Ascending aorta (tissue), 2 donors: Measurements from ENCODE around the gene FXYD6. TPM values are rescaled to one million over a fixed set of nuclear protein-coding genes. Genes with fewer than 3 reads are reported as not detected.
A peak's percentile ranks its signal among the peaks of the same experiment; 100 is the strongest.
"Not testable (repeated sequence)": the region's sequence is repeated elsewhere in the genome, so short reads cannot be mapped to it uniquely, and the experiment has no call there.

Experiments used
- DNase-seq, 2 donors: peaks; one replicate each; pipeline ENCODE4 v3.0.0-alpha.2; 2019; ENCODE audit warnings: low spot score in 2 of 2
- H3K27ac ChIP-seq, 2 donors: fragments of 200-600 bp; sonication (generic); one replicate each; pipeline ENCODE4 v1.5.1; 2016 to 2017; ENCODE audit warnings: mild to moderate bottlenecking in 1 of 2
- H3K27me3 ChIP-seq: fragments of 200-600 bp; sonication (generic); one replicate; pipeline ENCODE4 v1.5.1; 2017
- H3K36me3 ChIP-seq, 2 donors: fragments of 200-600 bp; sonication (generic); one replicate each; pipeline ENCODE4 v1.5.1; 2016
- H3K4me1 ChIP-seq, 2 donors: fragments of 200-600 bp; sonication (generic); one replicate each; pipeline ENCODE4 v1.5.1; 2016 to 2017; ENCODE audit warnings: mild to moderate bottlenecking in 1 of 2
- H3K4me3 ChIP-seq, 2 donors: fragments of 200-600 bp; sonication (generic); one replicate each; pipeline ENCODE4 v1.5.1; 2016 to 2017; ENCODE audit warnings: mild to moderate bottlenecking in 1 of 2
- H3K9me3 ChIP-seq, 2 donors: fragments of 200-600 bp; sonication (generic); one replicate each; pipeline ENCODE4 v1.5.1; 2016
- CTCF ChIP-seq, 3 experiments: fragments of 200-600 bp in 2 of 3; fragments of 450-650 bp in 1 of 3; sonication (generic) in 2 of 3; IDR thresholded peaks; one replicate each; pipeline ENCODE4 v1.5.1; 2016 to 2019; ENCODE audit warnings: antibody characterized with exemption in 3 of 3, mild to moderate bottlenecking in 1 of 3, moderate library complexity in 1 of 3
- intact Hi-C: fragments of 100-400 bp; cut with DNase I; formaldehyde crosslinking; loops from one replicate; pipeline ENCODE4 v1.15.1; 2023
- total RNA-seq: library from RNA; depleted of rRNA; stranded (reverse); fragments of >200 nt; gene quantifications from one replicate; pipeline ENCODE4 v1.1.0, GENCODE V29; 2016

Gene FXYD6
- total RNA-seq, 1 donor from 2014 or later = 16.4 TPM

GRCh38 chr11:117816151-117816741, 60.2 kb downstream of the FXYD6 start:
- DNase-seq = no peak

GRCh38 chr11:117815262-117815803, 61.1 kb downstream of the FXYD6 start:
- peak in 1 of 2 donors; percentile 79 for DNase-seq
- TF ChIP-seq CTCF (IDR thresholded peaks at IDR 0.05) = no peak
- peak overlapping the region; percentile 36 to 49 for H3K27ac ChIP-seq
- H3K4me3 ChIP-seq = no peak overlapping the region
- H3K36me3 ChIP-seq = no peaks in the 10 kb centered on the region
- H3K4me1 ChIP-seq = no peaks in the 10 kb centered on the region
- no peaks in the 10 kb centered on the region for H3K9me3 ChIP-seq
- intact Hi-C loops = loop anchor here (5.0 kb wide), 1 partner anchor 388 kb away; no protein-coding TSS in a partner anchor
- no peaks in the 10 kb centered on the region for H3K27me3 ChIP-seq

More at GRCh38 chr11:117816151-117816741, 60.2 kb downstream of the FXYD6 start:
- H3K27ac ChIP-seq = peak overlapping the region; percentile 20 to 36
- H3K9me3 ChIP-seq = no peaks in the 10 kb centered on the region
- no peaks in the 10 kb centered on the region for H3K27me3 ChIP-seq
- H3K4me1 ChIP-seq = no peaks in the 10 kb centered on the region
- H3K4me3 ChIP-seq = no peak overlapping the region
- H3K36me3 ChIP-seq = no peaks in the 10 kb centered on the region
- intact Hi-C loops = loop anchor here (5.0 kb wide), 1 partner anchor 389 kb away; no protein-coding TSS in a partner anchor
- no peak for TF ChIP-seq CTCF (IDR thresholded peaks at IDR 0.05)

- no peaks in the 10 kb centered on the region for H3K9me3 ChIP-seq
- intact Hi-C loops = loop anchor here (5.0 kb wide), 1 partner anchor 388 kb away; no protein-coding TSS in a partner anchor
- H3K36me3 ChIP-seq = no peaks in the 10 kb centered on the region
- H3K27ac ChIP-seq = no peak overlapping the region
- no peak overlapping the region for H3K4me3 ChIP-seq
- no peaks in the 10 kb centered on the region for H3K4me1 ChIP-seq
- no peaks in the 10 kb centered on the region for H3K27me3 ChIP-seq
- no peak for TF ChIP-seq CTCF (IDR thresholded peaks at IDR 0.05)
- peak; percentile 56 to 81 for DNase-seq
Measured at GRCh38 chr11:117814766-117815261, 61.6 kb downstream of the FXYD6 start.

GRCh38 chr11:117814204-117814765, 62.2 kb downstream of the FXYD6 start:
- H3K4me1 ChIP-seq = no peaks in the 10 kb centered on the region
- no peak for DNase-seq
- H3K36me3 ChIP-seq = no peaks in the 10 kb centered on the region
- no peak overlapping the region for H3K27ac ChIP-seq
- no peak for TF ChIP-seq CTCF (IDR thresholded peaks at IDR 0.05)
- intact Hi-C loops = no loop called here
- H3K9me3 ChIP-seq = no peaks in the 10 kb centered on the region
- H3K27me3 ChIP-seq = no peaks in the 10 kb centered on the region
- H3K4me3 ChIP-seq = no peak overlapping the region

GRCh38 chr11:117810056-117810451, 66.4 kb downstream of the FXYD6 start:
- H3K27me3 ChIP-seq, intact Hi-C loops, H3K4me1 ChIP-seq, H3K4me3 ChIP-seq, DNase-seq, H3K27ac ChIP-seq, H3K9me3 ChIP-seq, H3K36me3 ChIP-seq: not testable (repeated sequence)
